A673 (cell line): ENCODE measurements around the gene MSH3.

Experiments
- CTCF ChIP-seq: fragments of 300-800, 200-600 bp; sonication (generic); conservative IDR thresholded peaks from 2 replicates; pipeline ENCODE4 v1.5.1; 2017; ENCODE audit warnings: low read depth, mild to moderate bottlenecking, antibody characterized with exemption, low read length, moderate library complexity, mixed read lengths
- EZH2 ChIP-seq: fragments of 200-600 bp; sonication (generic); IDR thresholded peaks from 2 replicates; pipeline ENCODE4 v1.6.1; 2017; ENCODE audit warnings: borderline replicate concordance, low read depth, mild to moderate bottlenecking, mixed read lengths, antibody characterized with exemption, low read length; ENCODE audit not compliant: poor library complexity, severe bottlenecking

GRCh38 chr5:80895523-80895922, 241.1 kb downstream of the MSH3 start:
- no peak for TF ChIP-seq CTCF
- no peak for TF ChIP-seq EZH2
